ENCODE results near the gene TMEM94. TPM values are rescaled to one million over a fixed set of nuclear protein-coding genes. Genes with fewer than 3 reads are reported as not detected.
A peak's percentile ranks its signal among the peaks of the same experiment; 100 is the strongest.
"Not testable (repeated sequence)": the region's sequence is repeated elsewhere in the genome, so short reads cannot be mapped to it uniquely, and the experiment has no call there.

The TMEM94 gene
- total and polyA plus RNA-seq, 9 of the 15 experiments (the other 6 are each of a cell fraction or from before 2014, with no cell fraction given), result 0.35 to 48.1 (median 14.4) TPM

- H2AFZ ChIP-seq (ENCODE audit: low read depth, low read length); H3K27ac ChIP-seq (ENCODE audit: extremely low read depth, low read depth, low read length); H3K36me3 ChIP-seq (ENCODE audit: control insufficient read depth, insufficient read depth, low read length); FAIRE-seq; DNase-seq (ENCODE audit: extremely low read depth in 1 of 4, low spot score in 3 of 4); H4K20me1 ChIP-seq (replicated peaks; ENCODE audit: control insufficient read depth, insufficient read depth, low read length); CTCF ChIA-PET (ENCODE audit: low intra/inter-chr PET ratio); POLR2A ChIA-PET; H3K9me3 ChIP-seq (replicated peaks; ENCODE audit: control insufficient read depth, insufficient read depth, low read depth, low read length); H3K9me1 ChIP-seq (ENCODE audit: control insufficient read depth, insufficient read depth, low read length); H3K4me2 ChIP-seq (ENCODE audit: insufficient read depth, low read length); intact Hi-C loops (cut with micrococcal nuclease); H3K4me3 ChIP-seq; ATAC-seq; H3K9ac ChIP-seq (ENCODE audit: insufficient read depth in 1 of 2, low read depth in 2 of 2, low read length in 2 of 2); H3K27me3 ChIP-seq (ENCODE audit: control insufficient read depth in 2 of 2, insufficient read depth in 2 of 2, low read length in 2 of 2); BruUV-seq (replicated peaks); in situ Hi-C loops (cut with MboI): not testable (repeated sequence)
- TF ChIP-seq ZNF121 (CRISPR knock-in tag; conservative IDR thresholded peaks at IDR 0.05) (peak; percentile 54), BCOR (IDR thresholded peaks at IDR 0.05) (peak; percentile 35; the same call in 1 of the 2 replicates)
- WGBS (ENCODE audit: insufficient coverage, low coverage, missing lambda C conversion rate), result 97% methylated on average over 3 of the region's 3 CpGs
- H3K4me1 ChIP-seq (replicated peaks in 1 of 2; ENCODE audit: control insufficient read depth in 2 of 2, insufficient read depth in 2 of 2, low read length in 2 of 2), result peaks cover 18 to 22% of the 10 kb centered on the region in 2 experiments; a peak in 4 of 5 replicates
- H3K79me2 ChIP-seq (ENCODE audit: control insufficient read depth, insufficient read depth, low read length), result peaks cover 15% of the 10 kb centered on the region
Observed at GRCh38 chr17:75454672-75455071, 1.8 kb upstream of the TMEM94 start.

- FAIRE-seq (no peak), DNase-seq (ENCODE audit: extremely low read depth in 1 of 4, low spot score in 3 of 4) (no peak), ATAC-seq (peak; percentile 54)
- Histone ChIP-seq H4K20me1 (replicated peaks; ENCODE audit: control insufficient read depth, insufficient read depth, low read length) (no peaks in the 10 kb centered on the region), H3K4me3 (peak overlapping the region; percentile 90), H3K9me3 (replicated peaks; ENCODE audit: control insufficient read depth, insufficient read depth, low read depth, low read length) (no peaks in the 10 kb centered on the region), H3K27me3 (ENCODE audit: control insufficient read depth in 2 of 2, insufficient read depth in 2 of 2, low read length in 2 of 2) (no peaks in the 10 kb centered on the region), H3K79me2 (ENCODE audit: control insufficient read depth, insufficient read depth, low read length) (peaks cover 15% of the 10 kb centered on the region), H3K27ac (ENCODE audit: extremely low read depth, low read depth, low read length) (peak overlapping the region; percentile 68), H3K36me3 (ENCODE audit: control insufficient read depth, insufficient read depth, low read length) (no peaks in the 10 kb centered on the region), H3K9ac (ENCODE audit: insufficient read depth in 1 of 2, low read depth in 2 of 2, low read length in 2 of 2) (peak overlapping the region; percentile 95; a peak in 3 of 4 replicates), H2AFZ (ENCODE audit: low read depth, low read length) (peak overlapping the region; percentile 83), H3K4me2 (ENCODE audit: insufficient read depth, low read length) (peak overlapping the region; percentile 90), H3K4me1 (replicated peaks in 1 of 2; ENCODE audit: control insufficient read depth in 2 of 2, insufficient read depth in 2 of 2, low read length in 2 of 2) (peaks cover 20 to 21% of the 10 kb centered on the region in 2 experiments; a peak in 4 of 5 replicates), H3K9me1 (ENCODE audit: control insufficient read depth, insufficient read depth, low read length) (no peaks in the 10 kb centered on the region)
- BruUV-seq (replicated peaks), result TSS peak; percentile 95
- in situ Hi-C loops (cut with MboI) (no loop called here), intact Hi-C loops (cut with micrococcal nuclease) (no loop called here)
- ChIA-PET CTCF (ENCODE audit: low intra/inter-chr PET ratio) (no interaction called here), POLR2A (interaction anchor here (0.6 to 2.6 kb wide), 17 partner anchors 8 to 346 kb away, joined by 3 to 8 read pairs (median 4); partner anchors contain the start of genes ARMC7, GGA3 and MRPS7)
- WGBS (ENCODE audit: insufficient coverage, low coverage, missing lambda C conversion rate), result 3% methylated on average over 13 of the region's 13 CpGs
- TF ChIP-seq AFF1 (IDR thresholded peaks at IDR 0.05; ENCODE audit: low read depth in 1 of 2, partially characterized antibody in 2 of 2), result peak in 1 of 2 experiments; percentile 82
- TF ChIP-seq BMI1 (IDR thresholded peaks at IDR 0.05; ENCODE audit: low read length), result peak; percentile 49; the same call in 1 of the 2 replicates
- peak; percentile 69; the same call in 1 of the 2 replicates for TF ChIP-seq SUPT5H (IDR thresholded peaks at IDR 0.05)
- 0 out of 2 replicates have a peak, but pooled peaks have one; percentile 12 for TF ChIP-seq FOSL1 (tag; conservative IDR thresholded peaks at IDR 0.05)
- peak; percentile 76; the same call in 1 of the 2 replicates for TF ChIP-seq GTF2E2 (tag; IDR thresholded peaks at IDR 0.05)
- peak; percentile 77 for TF ChIP-seq PHF20 (IDR thresholded peaks at IDR 0.05; ENCODE audit: partially characterized antibody)
- no peak for TF ChIP-seq CBFA2T3 (IDR thresholded peaks at IDR 0.05)
- TF ChIP-seq POLR2H (tag; IDR thresholded peaks at IDR 0.05; ENCODE audit: low read depth), result peak; percentile 82
- 0 out of 4 replicates have a peak, but pooled peaks of 1 of the 2 experiments have one; percentile 18 for TF ChIP-seq FOXK2 (conservative IDR thresholded peaks at IDR 0.05 in 1 of 2, IDR thresholded peaks at IDR 0.05 in 1 of 2; ENCODE audit: low read depth in 2 of 2)
- peak; percentile 64; the same call in 1 of the 2 replicates for TF ChIP-seq ZNF589 (CRISPR knock-in tag; IDR thresholded peaks at IDR 0.05; ENCODE audit: low read depth)
Observed at GRCh38 chr17:75456039-75456416, 407 bp upstream of the TMEM94 start.
